ENCODE measurements around the gene SORL1.

The SORL1 gene

GRCh38 chr11:121583825-121584224 is 131.7 kb downstream of the SORL1 start:
- H3K4me2 ChIP-seq (ENCODE audit: low read depth, low read length, poor library complexity, severe bottlenecking): peak overlapping the region; percentile 75
- no peaks in the 10 kb centered on the region for H3K27me3 ChIP-seq (ENCODE audit: insufficient read depth, low read length, poor library complexity, severe bottlenecking)
- peaks cover 76% of the 10 kb centered on the region for H3K36me3 ChIP-seq (ENCODE audit: insufficient read depth, low read length)
- peak overlapping the region; percentile 83 for H3K9ac ChIP-seq (ENCODE audit: low read depth, low read length, poor library complexity, severe bottlenecking)
- H4K20me1 ChIP-seq (ENCODE audit: insufficient read depth, low read length, poor library complexity, severe bottlenecking): no peaks in the 10 kb centered on the region
- H3K4me1 ChIP-seq (ENCODE audit: insufficient read depth, low read length, poor library complexity, severe bottlenecking): peaks cover 79% of the 10 kb centered on the region
- peak overlapping the region; percentile 57 for H3K4me3 ChIP-seq (ENCODE audit: low read length, poor library complexity, severe bottlenecking)
- no peak overlapping the region for H2AFZ ChIP-seq (ENCODE audit: low read length)
- no peak for TF ChIP-seq CTCF (conservative IDR thresholded peaks at IDR 0.05; ENCODE audit: low read length)
- no peak for TF ChIP-seq EZH2phosphoT487 (IDR thresholded peaks at IDR 0.05; ENCODE audit: borderline replicate concordance)
- H3K79me2 ChIP-seq (ENCODE audit: insufficient read depth, low read length): peaks cover 51% of the 10 kb centered on the region
- peaks cover 10% of the 10 kb centered on the region; the same call in 1 of the 2 replicates for H3K9me3 ChIP-seq (ENCODE audit: insufficient read depth, low read depth, low read length)
- peaks cover 21% of the 10 kb centered on the region for H3F3A ChIP-seq (ENCODE audit: low read depth)
- H3K9me2 ChIP-seq (replicated peaks; ENCODE audit: low read depth, low read length): no peaks in the 10 kb centered on the region

GRCh38 chr11:121586750-121587149 is 134.6 kb downstream of the SORL1 start:
- TF ChIP-seq EZH2phosphoT487 (IDR thresholded peaks at IDR 0.05; ENCODE audit: borderline replicate concordance): no peak
- TF ChIP-seq CTCF (conservative IDR thresholded peaks at IDR 0.05; ENCODE audit: low read length): no peak

GRCh38 chr11:121587182-121587581 is 135.1 kb downstream of the SORL1 start:
- H4K20me1 ChIP-seq (ENCODE audit: insufficient read depth, low read length, poor library complexity, severe bottlenecking): peaks cover 7% of the 10 kb centered on the region
- H3K36me3 ChIP-seq (ENCODE audit: insufficient read depth, low read length): peaks cover 83% of the 10 kb centered on the region
- H3K9ac ChIP-seq (ENCODE audit: low read depth, low read length, poor library complexity, severe bottlenecking): peak overlapping the region; percentile 66

More at GRCh38 chr11:121586750-121587149, 134.6 kb downstream of the SORL1 start:
- Histone ChIP-seq H3K79me2 (ENCODE audit: insufficient read depth, low read length) (peaks cover 60% of the 10 kb centered on the region), H3K9me3 (ENCODE audit: insufficient read depth, low read depth, low read length) (no peaks in the 10 kb centered on the region), H3K9ac (ENCODE audit: low read depth, low read length, poor library complexity, severe bottlenecking) (peak overlapping the region; percentile 66), H3K4me1 (ENCODE audit: insufficient read depth, low read length, poor library complexity, severe bottlenecking) (peaks cover 83% of the 10 kb centered on the region), H2AFZ (ENCODE audit: low read length) (no peak overlapping the region), H3K4me3 (ENCODE audit: low read length, poor library complexity, severe bottlenecking) (no peak overlapping the region), H3K36me3 (ENCODE audit: insufficient read depth, low read length) (peaks cover 79% of the 10 kb centered on the region), H3K27me3 (ENCODE audit: insufficient read depth, low read length, poor library complexity, severe bottlenecking) (no peaks in the 10 kb centered on the region), H3K9me2 (replicated peaks; ENCODE audit: low read depth, low read length) (no peaks in the 10 kb centered on the region), H3K4me2 (ENCODE audit: low read depth, low read length, poor library complexity, severe bottlenecking) (peak overlapping the region; percentile 57), H4K20me1 (ENCODE audit: insufficient read depth, low read length, poor library complexity, severe bottlenecking) (peaks cover 2% of the 10 kb centered on the region), H3F3A (ENCODE audit: low read depth) (peaks cover 14% of the 10 kb centered on the region)

More at GRCh38 chr11:121587182-121587581, 135.1 kb downstream of the SORL1 start:
- TF ChIP-seq CTCF (conservative IDR thresholded peaks at IDR 0.05; ENCODE audit: low read length) (no peak), EZH2phosphoT487 (IDR thresholded peaks at IDR 0.05; ENCODE audit: borderline replicate concordance) (no peak)
- Histone ChIP-seq H3F3A (ENCODE audit: low read depth) (peaks cover 10% of the 10 kb centered on the region), H2AFZ (ENCODE audit: low read length) (no peak overlapping the region), H3K79me2 (ENCODE audit: insufficient read depth, low read length) (peaks cover 64% of the 10 kb centered on the region), H3K4me2 (ENCODE audit: low read depth, low read length, poor library complexity, severe bottlenecking) (peak overlapping the region; percentile 57), H3K4me3 (ENCODE audit: low read length, poor library complexity, severe bottlenecking) (no peak overlapping the region), H3K4me1 (ENCODE audit: insufficient read depth, low read length, poor library complexity, severe bottlenecking) (peaks cover 79% of the 10 kb centered on the region), H3K9me3 (ENCODE audit: insufficient read depth, low read depth, low read length) (no peaks in the 10 kb centered on the region), H3K27me3 (ENCODE audit: insufficient read depth, low read length, poor library complexity, severe bottlenecking) (no peaks in the 10 kb centered on the region), H3K9me2 (replicated peaks; ENCODE audit: low read depth, low read length) (no peaks in the 10 kb centered on the region)

Data from Loucy (cell line).